ENCODE measurements around the gene MAVS. TPM values are rescaled to one million over a fixed set of nuclear protein-coding genes. Genes with fewer than 3 reads are reported as not detected.

MAVS gene
- total RNA-seq, 4 donors from 2014 or later: 70.3 to 104 (median 81.8) TPM

DNA sequence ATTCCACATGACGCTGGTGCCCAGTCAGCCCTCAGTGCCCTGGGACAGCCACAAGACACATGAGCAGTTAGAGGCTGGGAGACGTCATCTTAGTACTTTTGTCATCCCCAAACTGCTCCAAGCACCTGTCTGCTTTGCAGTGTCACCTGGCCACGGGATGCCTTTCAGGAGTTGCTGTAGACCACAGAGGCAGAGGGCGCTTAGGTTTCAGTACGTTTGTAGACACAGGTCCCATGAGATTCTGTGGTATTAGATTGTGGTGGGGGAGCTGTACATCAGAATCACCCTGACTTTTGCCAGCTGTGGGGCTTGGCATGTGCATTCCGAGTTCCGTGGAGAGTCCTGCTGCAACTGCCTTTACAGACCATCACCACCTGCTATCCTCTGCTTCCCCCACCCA is 16.7 kb downstream of the MAVS start:
- in situ Hi-C loops (cut with MboI; ENCODE audit: low pct_ligation_motif_present in 1 of 4, low pct_unique_long_range_greater_than_20kb in 1 of 4, low sequenced_read_pairs in 3 of 4) (no loop called here), intact Hi-C loops (cut with DNase I; ENCODE audit: low total_unique reads) (no loop called here)
- Histone ChIP-seq H3K27me3 (no peaks in the 10 kb centered on the region), H3K4me1 (no peaks in the 10 kb centered on the region), H3K9me3 (no peaks in the 10 kb centered on the region), H3K36me3 (peaks cover 0 to 80% (median 46%) of the 10 kb centered on the region in 4 donors), H3K4me3 (no peak overlapping the region), H3K27ac (no peak overlapping the region)
- WGBS, 2 donors (ENCODE audit: low coverage in 1 of 2): 79 to 100% methylated on average over 2 to 7 of the region's 7 CpGs
- DNase-seq: no peak
- no peak for TF ChIP-seq EP300 (IDR thresholded peaks at IDR 0.05; ENCODE audit: low read depth)

DNA sequence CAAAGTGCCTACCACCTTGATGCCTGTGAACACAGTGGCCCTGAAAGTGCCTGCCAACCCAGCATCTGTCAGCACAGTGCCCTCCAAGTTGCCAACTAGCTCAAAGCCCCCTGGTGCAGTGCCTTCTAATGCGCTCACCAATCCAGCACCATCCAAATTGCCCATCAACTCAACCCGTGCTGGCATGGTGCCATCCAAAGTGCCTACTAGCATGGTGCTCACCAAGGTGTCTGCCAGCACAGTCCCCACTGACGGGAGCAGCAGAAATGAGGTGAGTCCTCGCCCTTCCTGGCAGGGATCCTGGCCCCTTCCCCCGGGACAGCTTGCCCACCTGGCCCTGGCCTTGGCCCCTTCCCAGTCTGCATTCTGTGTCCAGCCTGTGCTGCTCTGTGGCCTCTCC is 17.9 kb downstream of the MAVS start:
- Histone ChIP-seq H3K4me1 (peaks cover 0 to 1% (median 0%) of the 10 kb centered on the region in 4 donors), H3K36me3 (peaks cover 0 to 70% (median 42%) of the 10 kb centered on the region in 4 donors), H3K27ac (no peak overlapping the region), H3K9me3 (no peaks in the 10 kb centered on the region), H3K4me3 (no peak overlapping the region), H3K27me3 (no peaks in the 10 kb centered on the region)
- TF ChIP-seq, protein P1, sequence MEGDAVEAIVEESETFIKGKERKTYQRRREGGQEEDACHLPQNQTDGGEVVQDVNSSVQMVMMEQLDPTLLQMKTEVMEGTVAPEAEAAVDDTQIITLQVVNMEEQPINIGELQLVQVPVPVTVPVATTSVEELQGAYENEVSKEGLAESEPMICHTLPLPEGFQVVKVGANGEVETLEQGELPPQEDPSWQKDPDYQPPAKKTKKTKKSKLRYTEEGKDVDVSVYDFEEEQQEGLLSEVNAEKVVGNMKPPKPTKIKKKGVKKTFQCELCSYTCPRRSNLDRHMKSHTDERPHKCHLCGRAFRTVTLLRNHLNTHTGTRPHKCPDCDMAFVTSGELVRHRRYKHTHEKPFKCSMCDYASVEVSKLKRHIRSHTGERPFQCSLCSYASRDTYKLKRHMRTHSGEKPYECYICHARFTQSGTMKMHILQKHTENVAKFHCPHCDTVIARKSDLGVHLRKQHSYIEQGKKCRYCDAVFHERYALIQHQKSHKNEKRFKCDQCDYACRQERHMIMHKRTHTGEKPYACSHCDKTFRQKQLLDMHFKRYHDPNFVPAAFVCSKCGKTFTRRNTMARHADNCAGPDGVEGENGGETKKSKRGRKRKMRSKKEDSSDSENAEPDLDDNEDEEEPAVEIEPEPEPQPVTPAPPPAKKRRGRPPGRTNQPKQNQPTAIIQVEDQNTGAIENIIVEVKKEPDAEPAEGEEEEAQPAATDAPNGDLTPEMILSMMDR (IDR thresholded peaks at IDR 0.05): no peak
- TF ChIP-seq POLR2A (IDR thresholded peaks at IDR 0.05) (no peak), POLR2AphosphoS5 (IDR thresholded peaks at IDR 0.05) (no peak), EP300 (IDR thresholded peaks at IDR 0.05; ENCODE audit: low read depth) (no peak)
- in situ Hi-C loops (cut with MboI; ENCODE audit: low pct_ligation_motif_present in 1 of 4, low pct_unique_long_range_greater_than_20kb in 1 of 4, low sequenced_read_pairs in 3 of 4) (no loop called here), intact Hi-C loops (cut with DNase I; ENCODE audit: low total_unique reads) (no loop called here)
- no peak for DNase-seq
- WGBS, 2 donors (ENCODE audit: low coverage in 1 of 2): 90% methylated on average over 5 of the region's 5 CpGs; no CpG with 5 or more reads in 1 of the 2 donors

DNA sequence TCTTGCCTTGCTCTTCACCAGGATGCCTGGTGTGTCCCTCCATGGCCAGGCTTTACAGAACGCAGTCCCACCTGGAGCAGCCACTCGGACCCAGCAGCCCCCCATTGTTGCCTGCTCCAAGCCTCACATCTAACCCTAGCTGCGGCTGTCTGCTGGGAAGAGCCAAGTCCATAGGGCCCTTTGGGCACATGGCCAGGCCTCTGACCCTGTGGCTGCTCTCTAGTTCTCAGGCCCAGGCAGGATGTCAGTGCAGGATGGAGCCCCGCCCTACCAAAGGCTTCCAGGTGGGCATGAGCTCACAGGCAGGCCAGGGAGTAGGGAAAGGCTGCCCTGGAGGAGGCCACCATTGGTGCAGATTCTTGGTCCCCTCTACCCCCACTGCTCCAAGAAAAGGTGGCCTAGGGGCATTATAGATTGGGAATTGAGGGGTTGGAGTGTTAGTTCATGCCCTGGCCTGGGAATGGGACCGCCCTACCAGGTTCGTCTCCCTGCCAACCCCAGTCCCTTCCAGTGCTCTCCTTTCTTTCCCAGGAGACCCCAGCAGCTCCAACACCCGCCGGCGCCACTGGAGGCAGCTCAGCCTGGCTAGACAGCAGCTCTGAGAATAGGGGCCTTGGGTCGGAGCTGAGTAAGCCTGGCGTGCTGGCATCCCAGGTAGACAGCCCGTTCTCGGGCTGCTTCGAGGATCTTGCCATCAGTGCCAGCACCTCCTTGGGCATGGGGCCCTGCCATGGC is 18.7 kb downstream of the MAVS start:
- Histone ChIP-seq H3K36me3 (peaks cover 0 to 66% (median 38%) of the 10 kb centered on the region in 4 donors), H3K4me1 (peaks cover 0 to 7% (median 0%) of the 10 kb centered on the region in 4 donors), H3K9me3 (no peaks in the 10 kb centered on the region), H3K27me3 (no peaks in the 10 kb centered on the region), H3K4me3 (no peak overlapping the region), H3K27ac (no peak overlapping the region)
- intact Hi-C loops (cut with DNase I; ENCODE audit: low total_unique reads) (no loop called here), in situ Hi-C loops (cut with MboI; ENCODE audit: low pct_ligation_motif_present in 1 of 4, low pct_unique_long_range_greater_than_20kb in 1 of 4, low sequenced_read_pairs in 3 of 4) (no loop called here)
- DNase-seq: no peak
- WGBS, 2 donors (ENCODE audit: low coverage in 1 of 2): 98% methylated on average over 12 of the region's 14 CpGs; no CpG with 5 or more reads in 1 of the 2 donors
- peak in 1 of 3 donors; percentile 6 for TF ChIP-seq POLR2AphosphoS5 (IDR thresholded peaks at IDR 0.05)
- TF ChIP-seq EP300 (IDR thresholded peaks at IDR 0.05; ENCODE audit: low read depth): no peak

DNA sequence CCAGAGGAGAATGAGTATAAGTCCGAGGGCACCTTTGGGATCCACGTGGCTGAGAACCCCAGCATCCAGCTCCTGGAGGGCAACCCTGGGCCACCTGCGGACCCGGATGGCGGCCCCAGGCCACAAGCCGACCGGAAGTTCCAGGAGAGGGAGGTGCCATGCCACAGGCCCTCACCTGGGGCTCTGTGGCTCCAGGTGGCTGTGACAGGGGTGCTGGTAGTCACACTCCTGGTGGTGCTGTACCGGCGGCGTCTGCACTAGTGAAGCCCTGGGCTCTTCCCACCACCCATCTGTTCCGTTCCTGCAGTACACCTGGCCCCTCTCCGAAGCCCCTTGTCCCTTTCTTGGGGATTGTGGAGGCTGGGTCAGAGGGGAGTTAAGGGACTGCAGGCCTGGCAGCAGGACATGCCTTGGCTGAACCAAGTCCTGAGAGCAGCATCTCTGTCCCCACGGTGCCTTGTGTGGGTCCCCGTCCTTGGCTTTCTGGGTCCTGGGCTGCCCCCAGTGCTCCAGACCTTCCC is 19.3 kb downstream of the MAVS start:
- 93% methylated on average over 9 of the region's 14 CpGs; no CpG with 5 or more reads in 1 of the 2 donors for WGBS, 2 donors (ENCODE audit: low coverage in 1 of 2)
- Histone ChIP-seq H3K27ac (no peak overlapping the region), H3K36me3 (peaks cover 0 to 60% (median 35%) of the 10 kb centered on the region in 4 donors), H3K9me3 (no peaks in the 10 kb centered on the region), H3K27me3 (no peaks in the 10 kb centered on the region), H3K4me1 (peaks cover 0 to 7% (median 0%) of the 10 kb centered on the region in 4 donors), H3K4me3 (no peak overlapping the region)
- no peak for DNase-seq
- in situ Hi-C loops (cut with MboI; ENCODE audit: low pct_ligation_motif_present in 1 of 4, low pct_unique_long_range_greater_than_20kb in 1 of 4, low sequenced_read_pairs in 3 of 4) (no loop called here), intact Hi-C loops (cut with DNase I; ENCODE audit: low total_unique reads) (no loop called here)
- TF ChIP-seq POLR2A (IDR thresholded peaks at IDR 0.05) (no peak), EP300 (IDR thresholded peaks at IDR 0.05; ENCODE audit: low read depth) (no peak), POLR2AphosphoS5 (IDR thresholded peaks at IDR 0.05) (no peak)
- TF ChIP-seq, protein P1 (IDR thresholded peaks at IDR 0.05): no peak

DNA sequence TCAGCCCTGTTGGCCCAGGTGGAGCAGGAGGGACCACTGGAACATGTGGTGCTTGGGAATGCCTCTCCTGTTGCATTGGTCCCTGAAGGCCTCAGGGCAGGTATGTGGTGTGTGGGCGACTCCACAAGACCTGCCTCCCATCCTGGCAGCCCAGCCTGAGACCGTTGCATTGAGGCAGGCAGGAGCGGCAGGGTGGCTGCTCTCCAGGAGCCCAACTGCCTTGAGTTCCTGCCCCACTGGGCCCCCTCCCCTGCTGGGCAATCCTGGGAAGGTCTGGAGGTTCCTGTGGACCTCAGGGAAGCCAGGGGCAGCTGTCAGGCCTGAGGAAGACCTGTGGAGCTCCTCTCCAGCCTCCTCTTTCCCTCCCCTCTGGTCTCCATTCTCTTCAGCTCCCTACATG is 19.8 kb downstream of the MAVS start:
- no peak overlapping the region for H3K27ac ChIP-seq
- in situ Hi-C loops (cut with MboI; ENCODE audit: low pct_ligation_motif_present in 1 of 4, low pct_unique_long_range_greater_than_20kb in 1 of 4, low sequenced_read_pairs in 3 of 4): no loop called here
- no peaks in the 10 kb centered on the region for H3K27me3 ChIP-seq
- no peak for DNase-seq
- 87% methylated on average over 3 of the region's 3 CpGs; no CpG with 5 or more reads in 1 of the 2 donors for WGBS, 2 donors (ENCODE audit: low coverage in 1 of 2)
- H3K36me3 ChIP-seq: peaks cover 0 to 55% (median 34%) of the 10 kb centered on the region in 4 donors
- TF ChIP-seq, protein P1 (IDR thresholded peaks at IDR 0.05): no peak
- no peak for TF ChIP-seq EP300 (IDR thresholded peaks at IDR 0.05; ENCODE audit: low read depth)
- TF ChIP-seq POLR2A (IDR thresholded peaks at IDR 0.05): no peak
- TF ChIP-seq POLR2AphosphoS5 (IDR thresholded peaks at IDR 0.05): no peak
- intact Hi-C loops (cut with DNase I; ENCODE audit: low total_unique reads): no loop called here
- H3K9me3 ChIP-seq: no peaks in the 10 kb centered on the region
- H3K4me3 ChIP-seq: no peak overlapping the region
- peaks cover 0 to 7% (median 0%) of the 10 kb centered on the region in 4 donors for H3K4me1 ChIP-seq

All from transverse colon (tissue), 4 donors.